CD14-positive monocyte (primary cell): ENCODE measurements around the gene TBC1D5. TPM values are rescaled to one million over a fixed set of nuclear protein-coding genes. Genes with fewer than 3 reads are reported as not detected.

Source experiments
- DNase-seq, 3 donors: peaks; one replicate each; pipeline ENCODE4 v3.0.0-alpha.2; 2011 to 2022
- H2AFZ ChIP-seq: 2 replicates; pipeline ENCODE4 v1.6.0; 2012; ENCODE audit warnings: mild to moderate bottlenecking, low read depth, low read length, inconsistent platforms; ENCODE audit not compliant: insufficient read depth, poor library complexity, severe bottlenecking
- H3K27ac ChIP-seq, 2 donors: 1 replicate in 1 of 2; 2 replicates in 1 of 2; pipeline ENCODE4 v1.5.1; 2012 to 2013; ENCODE audit warnings: low read length in 2 of 2, control low read depth in 1 of 2, inconsistent platforms in 1 of 2, low read depth in 1 of 2, mild to moderate bottlenecking in 1 of 2
- H3K27me3 ChIP-seq, 2 donors: one replicate each; pipeline versions ENCODE4 v1.6.0 to v1.6.1; 2011 to 2013; ENCODE audit warnings: low read length in 2 of 2; ENCODE audit not compliant: control insufficient read depth in 2 of 2, insufficient read depth in 2 of 2
- H3K36me3 ChIP-seq, 2 donors: replicated peaks in 1 of 2; 1 replicate in 1 of 2; 2 replicates in 1 of 2; pipeline versions ENCODE4 v1.5.1 to v1.6.1; 2012 to 2013; ENCODE audit warnings: low read length in 2 of 2, control low read depth in 1 of 2, inconsistent platforms in 1 of 2, mild to moderate bottlenecking in 1 of 2; ENCODE audit not compliant: insufficient read depth in 2 of 2, control insufficient read depth in 1 of 2
- H3K4me1 ChIP-seq, 2 donors: 1 replicate in 1 of 2; 2 replicates in 1 of 2; pipeline versions ENCODE4 v1.5.1 to v1.6.1; 2012 to 2013; ENCODE audit warnings: low read length in 2 of 2, control low read depth in 1 of 2, inconsistent platforms in 1 of 2, mild to moderate bottlenecking in 1 of 2, moderate library complexity in 1 of 2; ENCODE audit not compliant: insufficient read depth in 2 of 2, control insufficient read depth in 1 of 2
- H3K4me2 ChIP-seq: replicated peaks from 2 replicates; pipeline ENCODE3; 2012; ENCODE audit warnings: low read length, moderate library complexity, mild to moderate bottlenecking; ENCODE audit not compliant: poor library complexity, severe bottlenecking; ENCODE audit errors: extremely low read depth
- H3K4me3 ChIP-seq, 3 experiments: fragments of 200-600 bp in 1 of 3; sonication (generic) in 1 of 3; replicated peaks in 1 of 3; 1 replicate in 2 of 3; 2 replicates in 1 of 3; pipeline ENCODE4 v1.5.1; 2011 to 2013; ENCODE audit warnings: low read length in 3 of 3, mild to moderate bottlenecking in 3 of 3, control low read depth in 2 of 3, low read depth in 2 of 3, inconsistent platforms in 1 of 3, moderate library complexity in 1 of 3
- H3K79me2 ChIP-seq: 2 replicates; pipeline ENCODE4 v1.6.0; 2012; ENCODE audit warnings: mild to moderate bottlenecking, control low read depth, inconsistent platforms, low read length, moderate library complexity; ENCODE audit not compliant: insufficient read depth
- H3K9ac ChIP-seq: 2 replicates; pipeline ENCODE4 v1.6.0; 2017; ENCODE audit warnings: low read length, mild to moderate bottlenecking; ENCODE audit not compliant: insufficient read depth, poor library complexity, severe bottlenecking
- H3K9me3 ChIP-seq, 2 donors: replicated peaks in 1 of 2; 1 replicate in 1 of 2; 2 replicates in 1 of 2; pipeline versions ENCODE4 v1.5.1 to v1.6.1; 2012 to 2013; ENCODE audit warnings: low read length in 2 of 2, control low read depth in 1 of 2; ENCODE audit not compliant: control insufficient read depth in 1 of 2, insufficient read depth in 1 of 2
- H4K20me1 ChIP-seq: 2 replicates; pipeline ENCODE4 v1.6.0; 2012; ENCODE audit warnings: mild to moderate bottlenecking, low read length, control low read depth, moderate library complexity; ENCODE audit not compliant: insufficient read depth
- H3K27ac Mint-ChIP-seq, 7 donors: one replicate each; pipeline ENCODE4 v1.8.0; 2020; ENCODE audit warnings: mild to moderate bottlenecking in 7 of 7, mixed read lengths in 7 of 7, moderate library complexity in 6 of 7, inconsistent platforms in 2 of 7
- H3K27me3 Mint-ChIP-seq, 3 donors: one replicate each; pipeline ENCODE4 v1.8.0; 2021 to 2022; ENCODE audit warnings: low read depth in 3 of 3, mild to moderate bottlenecking in 3 of 3, mixed read lengths in 3 of 3, moderate library complexity in 3 of 3, inconsistent platforms in 1 of 3
- H3K36me3 Mint-ChIP-seq, 2 donors: one replicate each; pipeline ENCODE4 v1.8.0; 2020; ENCODE audit warnings: mixed read lengths in 2 of 2, inconsistent platforms in 1 of 2, mild to moderate bottlenecking in 1 of 2
- H3K4me1 Mint-ChIP-seq: one replicate; pipeline ENCODE4 v1.8.0; 2020; ENCODE audit warnings: mild to moderate bottlenecking, mixed read lengths
- H3K4me3 Mint-ChIP-seq, 2 donors: one replicate each; pipeline ENCODE4 v1.8.0; 2020; ENCODE audit warnings: mild to moderate bottlenecking in 2 of 2, mixed read lengths in 2 of 2, moderate library complexity in 1 of 2
- H3K9me3 Mint-ChIP-seq, 7 donors: one replicate each; pipeline ENCODE4 v1.8.0; 2020 to 2022; ENCODE audit warnings: mixed read lengths in 7 of 7, mild to moderate bottlenecking in 6 of 7, moderate library complexity in 6 of 7, inconsistent platforms in 2 of 7
- CTCF ChIP-seq: fragments of 200-600 bp; IDR thresholded peaks from one replicate; pipeline ENCODE4 v1.8.0; 2022; ENCODE audit warnings: antibody characterized with exemption, mild to moderate bottlenecking
- WGBS: methylation state at CpG from one replicate; pipeline ENCODE4 v1.1.5; 2013; ENCODE audit warnings: missing lambda C conversion rate; ENCODE audit not compliant: insufficient coverage; 5-methylcytosine and 5-hydroxymethylcytosine counted together
- intact Hi-C, 2 donors: fragments of 100-400 bp; cut with micrococcal nuclease; formaldehyde crosslinking; loops; one replicate each; pipeline versions ENCODE4 v1.15.0 to v1.15.1; 2023
- polyA plus RNA-seq, 3 donors: library from polyadenylated mRNA; depleted of rRNA in 1 of 3; unstranded in 2 of 3; stranded (reverse) in 1 of 3; fragments of 300-500 nt in 2 of 3; fragments of >200 nt in 1 of 3; fragmentation: Illumina TruSeq in 2 of 3; gene quantifications; 1 replicate in 2 of 3; 2 replicates in 1 of 3; pipeline ENCODE4 v1.2.3, GENCODE V29; 2012 to 2021

The TBC1D5 gene
- polyA plus RNA-seq, 3 donors, result 17.6 to 35.3 (median 21.0) TPM

DNA sequence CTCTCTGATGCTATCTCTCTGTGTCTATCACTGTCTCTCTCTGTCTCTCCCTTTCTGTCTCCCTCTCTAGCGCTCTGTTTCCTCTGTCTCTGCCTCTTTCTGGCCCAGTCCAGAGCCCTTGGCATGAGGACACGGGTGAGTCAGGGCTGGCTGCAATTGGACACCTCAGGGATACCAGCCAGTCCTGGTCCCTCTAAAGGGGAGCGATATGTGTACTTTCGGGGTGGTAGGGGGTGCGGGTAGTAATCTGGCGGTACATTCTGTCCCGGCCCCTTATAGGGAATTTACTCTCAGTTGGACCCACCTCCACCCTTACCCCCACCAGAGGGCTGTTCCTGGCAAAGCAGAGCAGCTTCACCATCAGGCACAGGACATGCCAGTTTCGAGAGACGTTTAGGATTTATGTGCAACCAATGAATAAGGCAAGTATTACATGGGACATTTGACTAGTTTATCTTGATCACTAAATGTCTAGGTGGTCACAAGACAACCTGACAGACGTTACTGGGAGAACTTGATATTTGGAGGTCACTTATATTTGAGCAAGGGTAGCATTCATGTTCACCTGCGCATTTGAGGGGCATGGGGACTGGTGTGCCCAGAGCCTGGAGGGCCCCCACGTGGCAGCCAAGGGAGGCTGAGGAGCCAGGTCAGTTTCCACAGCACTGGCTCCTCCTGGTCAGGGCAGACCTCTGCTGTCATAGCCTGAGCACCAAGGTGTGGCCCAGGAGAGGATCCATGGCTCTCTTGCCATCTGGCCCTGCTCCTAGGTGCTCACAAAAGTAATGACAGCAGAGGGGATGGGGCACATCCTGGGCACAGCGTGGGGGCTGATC lies 601.5 kb downstream of the TBC1D5 start:
- Histone ChIP-seq H3K27me3 (no peaks in the 10 kb centered on the region), H3K4me3 (no peak overlapping the region), H4K20me1 (no peaks in the 10 kb centered on the region), H3K9ac (no peak overlapping the region), H2AFZ (no peak overlapping the region), H3K9me3 (no peaks in the 10 kb centered on the region), H3K27ac (no peak overlapping the region), H3K4me2 (no peak overlapping the region), H3K36me3 (no peaks in the 10 kb centered on the region), H3K4me1 (no peaks in the 10 kb centered on the region), H3K79me2 (no peaks in the 10 kb centered on the region)
- TF ChIP-seq CTCF, result no peak
- Mint-ChIP-seq H3K4me3 (no peak overlapping the region), H3K27ac (no peak overlapping the region), H3K36me3 (no peaks in the 10 kb centered on the region), H3K4me1 (no peaks in the 10 kb centered on the region), H3K9me3 (peaks cover 6 to 21% (median 8%) of the 10 kb centered on the region in 7 donors), H3K27me3 (peaks cover 0 to 7% (median 1%) of the 10 kb centered on the region in 3 donors)
- intact Hi-C loops, result no loop called here
- no peak for DNase-seq
- 90% methylated on average over 8 of the region's 13 CpGs for WGBS

GRCh38 chr3:17138246-17139039 lies 604.0 kb downstream of the TBC1D5 start:
- intact Hi-C loops, result no loop called here

More at GRCh38 chr3:17138246-17139039, 604.0 kb downstream of the TBC1D5 start:
- Mint-ChIP-seq H3K4me3 (no peak overlapping the region), H3K4me1 (no peaks in the 10 kb centered on the region), H3K27ac (no peak overlapping the region), H3K27me3 (peaks cover 0 to 7% (median 1%) of the 10 kb centered on the region in 3 donors), H3K9me3 (peaks cover 5 to 16% (median 12%) of the 10 kb centered on the region in 7 donors), H3K36me3 (no peaks in the 10 kb centered on the region)
- Histone ChIP-seq H3K9me3 (peaks cover 0 to 10% of the 10 kb centered on the region in 2 donors), H3K79me2 (no peaks in the 10 kb centered on the region), H3K27me3 (no peaks in the 10 kb centered on the region), H3K36me3 (no peaks in the 10 kb centered on the region), H3K27ac (no peak overlapping the region), H2AFZ (no peak overlapping the region), H3K4me2 (no peak overlapping the region), H3K4me3 (no peak overlapping the region), H3K9ac (no peak overlapping the region), H4K20me1 (no peaks in the 10 kb centered on the region), H3K4me1 (no peaks in the 10 kb centered on the region)
- 89% methylated on average over 3 of the region's 7 CpGs for WGBS
- TF ChIP-seq CTCF, result no peak
- DNase-seq, result no peak
